ENCODE data around the gene ERVFRD-1. TPM values are rescaled to one million over a fixed set of nuclear protein-coding genes. Genes with fewer than 3 reads are reported as not detected.

The ERVFRD-1 gene
- polyA plus RNA-seq, 1 donor (not counting 4 experiments of a cell fraction or from before 2014, with no cell fraction given), result not detected

GRCh38 chr6:11062715-11063114 lies 48.8 kb downstream of the ERVFRD-1 start:
- Histone ChIP-seq H3K36me3 (ENCODE audit: control insufficient read depth in 2 of 2, extremely low read depth in 1 of 2, insufficient read depth in 2 of 2, low read length in 2 of 2) (no peaks in the 10 kb centered on the region), H3K9me3 (ENCODE audit: control insufficient read depth, low read depth, low read length) (no peaks in the 10 kb centered on the region), H3K79me2 (ENCODE audit: control insufficient read depth, insufficient read depth, low read length) (no peaks in the 10 kb centered on the region), H3K4me1 (ENCODE audit: control insufficient read depth, extremely low read depth, insufficient read depth, low read length) (no peaks in the 10 kb centered on the region), H4K20me1 (ENCODE audit: control insufficient read depth, extremely low read depth, insufficient read depth, low read length) (no peaks in the 10 kb centered on the region), H3K4me3 (ENCODE audit: control insufficient read depth in 2 of 3, extremely low read depth in 1 of 3, insufficient read depth in 2 of 3, low read depth in 1 of 3, low read length in 3 of 3) (no peak overlapping the region), H3K9ac (ENCODE audit: control insufficient read depth, extremely low read depth, insufficient read depth, low read length) (no peak overlapping the region), H2AFZ (ENCODE audit: control insufficient read depth, low read length) (no peak overlapping the region), H3K4me2 (ENCODE audit: control insufficient read depth, extremely low read depth, insufficient read depth, low read depth, low read length) (no peak overlapping the region), H3K9me1 (ENCODE audit: control insufficient read depth, extremely low read depth, insufficient read depth, low read length) (no peaks in the 10 kb centered on the region), H3K27ac (ENCODE audit: control insufficient read depth, insufficient read depth, low read length) (no peak overlapping the region), H3K27me3 (ENCODE audit: control insufficient read depth, extremely low read depth, insufficient read depth, low read length) (no peaks in the 10 kb centered on the region)
- TF ChIP-seq EZH2 (IDR thresholded peaks at IDR 0.05; ENCODE audit: low read length), result no peak
- TF ChIP-seq, protein P1, sequence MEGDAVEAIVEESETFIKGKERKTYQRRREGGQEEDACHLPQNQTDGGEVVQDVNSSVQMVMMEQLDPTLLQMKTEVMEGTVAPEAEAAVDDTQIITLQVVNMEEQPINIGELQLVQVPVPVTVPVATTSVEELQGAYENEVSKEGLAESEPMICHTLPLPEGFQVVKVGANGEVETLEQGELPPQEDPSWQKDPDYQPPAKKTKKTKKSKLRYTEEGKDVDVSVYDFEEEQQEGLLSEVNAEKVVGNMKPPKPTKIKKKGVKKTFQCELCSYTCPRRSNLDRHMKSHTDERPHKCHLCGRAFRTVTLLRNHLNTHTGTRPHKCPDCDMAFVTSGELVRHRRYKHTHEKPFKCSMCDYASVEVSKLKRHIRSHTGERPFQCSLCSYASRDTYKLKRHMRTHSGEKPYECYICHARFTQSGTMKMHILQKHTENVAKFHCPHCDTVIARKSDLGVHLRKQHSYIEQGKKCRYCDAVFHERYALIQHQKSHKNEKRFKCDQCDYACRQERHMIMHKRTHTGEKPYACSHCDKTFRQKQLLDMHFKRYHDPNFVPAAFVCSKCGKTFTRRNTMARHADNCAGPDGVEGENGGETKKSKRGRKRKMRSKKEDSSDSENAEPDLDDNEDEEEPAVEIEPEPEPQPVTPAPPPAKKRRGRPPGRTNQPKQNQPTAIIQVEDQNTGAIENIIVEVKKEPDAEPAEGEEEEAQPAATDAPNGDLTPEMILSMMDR (optimal IDR thresholded peaks at IDR 0.05 in 1 of 3, IDR thresholded peaks at IDR 0.05 in 1 of 3, conservative IDR thresholded peaks at IDR 0.05 in 1 of 3; ENCODE audit: extremely low read depth in 1 of 3, insufficient read depth in 2 of 3, low read length in 3 of 3), result no peak
- DNase-seq (ENCODE audit: low read depth, low spot score) (no peak), FAIRE-seq (peak; percentile 17)
- dilution Hi-C loops (cut with MboI; ENCODE audit: extremely low pct_ligation_motif_present, low sequenced_read_pairs), result loop anchor here (25.0 kb wide), 1 partner anchor 100 kb away; no protein-coding TSS in a partner anchor

- no peaks in the 10 kb centered on the region for H3K9me3 ChIP-seq (ENCODE audit: control insufficient read depth, low read depth, low read length)
- FAIRE-seq, result no peak
- H3K27ac ChIP-seq (ENCODE audit: control insufficient read depth, insufficient read depth, low read length), result no peak overlapping the region
- no peaks in the 10 kb centered on the region for H3K9me1 ChIP-seq (ENCODE audit: control insufficient read depth, extremely low read depth, insufficient read depth, low read length)
- H3K4me1 ChIP-seq (ENCODE audit: control insufficient read depth, extremely low read depth, insufficient read depth, low read length), result no peaks in the 10 kb centered on the region
- H3K9ac ChIP-seq (ENCODE audit: control insufficient read depth, extremely low read depth, insufficient read depth, low read length), result no peak overlapping the region
- H3K4me3 ChIP-seq (ENCODE audit: control insufficient read depth in 2 of 3, extremely low read depth in 1 of 3, insufficient read depth in 2 of 3, low read depth in 1 of 3, low read length in 3 of 3), result no peak overlapping the region
- no peak overlapping the region for H2AFZ ChIP-seq (ENCODE audit: control insufficient read depth, low read length)
- no peaks in the 10 kb centered on the region for H3K27me3 ChIP-seq (ENCODE audit: control insufficient read depth, extremely low read depth, insufficient read depth, low read length)
- H4K20me1 ChIP-seq (ENCODE audit: control insufficient read depth, extremely low read depth, insufficient read depth, low read length), result no peaks in the 10 kb centered on the region
- no peaks in the 10 kb centered on the region for H3K79me2 ChIP-seq (ENCODE audit: control insufficient read depth, insufficient read depth, low read length)
- DNase-seq (ENCODE audit: low read depth, low spot score), result no peak
- TF ChIP-seq, protein P1 (optimal IDR thresholded peaks at IDR 0.05 in 1 of 3, IDR thresholded peaks at IDR 0.05 in 1 of 3, conservative IDR thresholded peaks at IDR 0.05 in 1 of 3; ENCODE audit: extremely low read depth in 1 of 3, insufficient read depth in 2 of 3, low read length in 3 of 3), result no peak
- TF ChIP-seq EZH2 (IDR thresholded peaks at IDR 0.05; ENCODE audit: low read length), result no peak
- no peaks in the 10 kb centered on the region for H3K36me3 ChIP-seq (ENCODE audit: control insufficient read depth in 2 of 2, extremely low read depth in 1 of 2, insufficient read depth in 2 of 2, low read length in 2 of 2)
- no peak overlapping the region for H3K4me2 ChIP-seq (ENCODE audit: control insufficient read depth, extremely low read depth, insufficient read depth, low read depth, low read length)
- dilution Hi-C loops (cut with MboI; ENCODE audit: extremely low pct_ligation_motif_present, low sequenced_read_pairs), result loop anchor here (25.0 kb wide), 1 partner anchor 100 kb away; no protein-coding TSS in a partner anchor
These were observed 49.4 kb downstream of the ERVFRD-1 start for GRCh38 chr6:11062083-11062482.
